Measurements from ENCODE around the gene CCN5. TPM values are rescaled to one million over a fixed set of nuclear protein-coding genes. Genes with fewer than 3 reads are reported as not detected.

The CCN5 gene
- total RNA-seq, 6 experiments from 2014 or later: 0.92 to 6.1 (median 1.5) TPM

Other genes with a start within 250 kb of the CCN5 start
- 100 to 1,000 TPM in 1 of 6 experiments, 10 to 100 TPM in 5; 18.0 to 102 (median 28.7) TPM for gene TTPAL, start 239.5 kb upstream of the CCN5 start, total RNA-seq
- gene SERINC3, start 193.3 kb upstream of the CCN5 start, total RNA-seq: 10 to 100 TPM; 42.2 to 77.5 (median 58.5) TPM
- gene PKIG, start 132.8 kb upstream of the CCN5 start, total RNA-seq: 10 to 100 TPM; 11.7 to 31.7 (median 21.8) TPM
- gene ADA, start 63.7 kb upstream of the CCN5 start, total RNA-seq: 1 to 10 TPM; 2.2 to 8.6 (median 3.7) TPM
- under 1 TPM in 4 of 6 experiments, not detected in 2; 0.07 to 0.43 (median 0.19) TPM for gene KCNK15, start 30.5 kb downstream of the CCN5 start, total RNA-seq
- not detected for gene RIMS4, start 95.2 kb downstream of the CCN5 start, total RNA-seq
- 10 to 100 TPM; 48.7 to 71.1 (median 54.5) TPM for gene YWHAB, start 170.3 kb downstream of the CCN5 start, total RNA-seq
- 10 to 100 TPM in 5 of 6 experiments, 1 to 10 TPM in 1; 8.7 to 40.2 (median 27.7) TPM for gene PABPC1L, start 194.7 kb downstream of the CCN5 start, total RNA-seq
- 10 to 100 TPM in 3 of 6 experiments, 1 to 10 TPM in 3; 6.7 to 17.7 (median 10.0) TPM for gene TOMM34, start 245.0 kb downstream of the CCN5 start, total RNA-seq